HG03175 (cell line): ENCODE results near the gene DLG2.
A peak's percentile ranks its signal among the peaks of the same experiment; 100 is the strongest.

Source experiments
- ATAC-seq: cut with Tn5 transposase; IDR thresholded peaks from one replicate; pipeline ENCODE4 v1.9.1; 2021; ENCODE audit warnings: mild to moderate bottlenecking, moderate library complexity; ENCODE audit not compliant: unreplicated experiment

DLG2 gene

DNA sequence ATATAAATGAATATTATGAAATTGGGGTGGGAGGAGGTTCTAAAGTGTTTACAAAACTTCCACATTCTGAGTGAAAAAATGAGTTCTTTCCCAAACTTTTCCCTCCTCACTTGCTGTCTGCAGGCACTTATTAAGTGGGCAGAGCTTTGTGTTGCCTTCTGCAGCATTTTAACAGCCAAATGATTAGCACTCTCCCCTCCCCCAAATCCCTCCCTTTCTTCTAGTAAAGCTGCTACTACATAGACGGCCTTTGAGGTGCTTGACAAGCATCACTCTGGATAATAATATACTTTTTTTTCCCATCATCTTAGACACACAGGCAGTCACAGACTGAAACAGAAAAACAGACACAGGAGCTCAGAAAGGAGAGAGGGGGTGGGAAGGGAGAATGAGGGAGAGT, 493.5 kb downstream of the DLG2 start:
- ATAC-seq: no peak

DNA sequence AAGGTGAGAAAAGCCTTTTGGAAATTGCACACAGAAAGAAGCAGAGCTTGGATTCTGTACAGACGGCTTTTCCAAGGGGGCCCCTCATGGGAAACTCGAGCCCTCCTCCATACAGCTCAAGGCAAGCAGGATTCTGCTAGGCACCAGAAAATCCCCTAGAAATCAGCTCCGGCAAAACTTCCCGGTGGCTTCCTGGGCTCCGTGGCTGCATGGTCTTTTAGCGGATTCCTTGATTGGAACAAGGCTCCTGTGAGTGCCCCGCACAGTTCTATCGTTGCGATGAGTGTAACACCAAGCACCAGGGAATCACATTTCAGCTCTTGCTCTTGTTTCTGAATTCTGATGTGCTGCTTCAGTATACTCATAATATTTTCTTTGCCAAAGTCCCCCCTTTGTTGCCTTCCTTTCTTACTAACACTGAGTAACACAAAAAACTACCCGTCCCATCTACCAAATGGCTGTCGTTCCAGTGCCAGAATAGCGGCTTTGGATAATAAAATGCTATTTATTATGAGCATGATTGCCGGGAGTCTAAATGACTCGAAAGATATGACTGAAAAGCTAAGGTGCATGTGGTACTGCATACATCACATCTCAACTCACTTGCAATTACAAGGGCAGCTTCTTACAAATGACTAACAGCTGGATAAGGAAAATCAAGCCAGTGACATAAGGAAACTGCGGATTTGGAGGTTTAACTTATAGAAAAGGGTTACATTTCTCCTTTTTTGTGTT, 494.1 kb downstream of the DLG2 start:
- no peak for ATAC-seq

DNA sequence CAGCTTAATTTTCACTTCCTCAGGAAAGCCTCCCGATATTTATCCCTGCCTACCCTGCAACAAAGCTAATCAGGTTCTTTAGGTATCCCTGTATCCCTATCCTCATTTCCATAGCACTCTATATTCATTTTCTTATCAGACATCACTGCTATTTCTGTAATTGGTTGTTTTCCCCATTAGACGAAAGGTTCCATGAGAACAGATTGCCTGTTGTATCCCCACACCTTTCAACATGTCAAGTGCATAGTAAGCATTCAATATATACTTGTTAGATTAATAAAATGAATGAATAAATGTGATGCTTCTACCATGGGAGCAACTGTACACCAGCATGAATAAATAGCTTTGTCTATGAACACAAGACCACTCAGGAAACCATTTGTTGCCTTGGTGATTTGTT, 499.8 kb downstream of the DLG2 start:
- ATAC-seq: no peak

DNA sequence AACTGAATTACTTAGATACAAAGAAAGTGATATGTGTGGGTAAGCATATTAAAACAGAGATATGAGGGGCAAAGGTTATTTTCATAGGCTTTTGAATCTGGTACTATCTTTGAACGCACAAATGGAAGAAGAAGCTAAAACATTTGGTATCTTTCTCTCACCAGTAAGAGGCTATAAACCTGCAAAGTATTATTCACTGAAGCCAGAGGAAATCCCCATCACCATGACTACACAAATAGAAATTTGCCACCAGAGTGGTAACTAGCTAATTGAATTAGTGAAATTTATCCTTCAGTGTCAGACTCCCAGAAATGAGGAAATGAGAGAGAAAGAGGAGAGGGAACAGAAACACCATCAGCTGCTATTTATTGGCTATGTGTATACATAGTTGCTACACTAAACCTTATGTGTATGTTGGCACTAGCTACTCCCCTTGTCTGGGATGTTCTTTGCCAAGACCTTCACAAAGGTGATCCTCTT, 503.4 kb downstream of the DLG2 start:
- ATAC-seq: peak; percentile 93

DNA sequence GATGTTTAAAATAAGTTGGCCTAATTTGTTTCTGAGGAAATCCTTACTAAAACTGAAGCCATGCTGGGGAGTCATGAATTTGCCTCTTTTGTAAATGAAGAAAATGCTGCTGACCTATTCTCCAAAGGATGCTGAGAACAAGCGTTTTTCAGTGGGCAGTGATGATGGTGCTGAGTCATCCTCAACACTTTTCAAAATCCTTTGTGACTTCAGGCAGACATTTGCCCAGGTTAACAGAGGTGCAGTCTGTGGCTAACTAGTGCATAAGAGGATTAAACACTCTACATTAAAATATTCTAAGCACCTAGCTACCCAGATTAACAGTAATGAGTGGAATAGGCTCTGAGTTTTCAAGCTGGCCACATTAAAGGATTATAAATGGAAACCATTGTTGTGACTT, 509.0 kb downstream of the DLG2 start:
- no peak for ATAC-seq

DNA sequence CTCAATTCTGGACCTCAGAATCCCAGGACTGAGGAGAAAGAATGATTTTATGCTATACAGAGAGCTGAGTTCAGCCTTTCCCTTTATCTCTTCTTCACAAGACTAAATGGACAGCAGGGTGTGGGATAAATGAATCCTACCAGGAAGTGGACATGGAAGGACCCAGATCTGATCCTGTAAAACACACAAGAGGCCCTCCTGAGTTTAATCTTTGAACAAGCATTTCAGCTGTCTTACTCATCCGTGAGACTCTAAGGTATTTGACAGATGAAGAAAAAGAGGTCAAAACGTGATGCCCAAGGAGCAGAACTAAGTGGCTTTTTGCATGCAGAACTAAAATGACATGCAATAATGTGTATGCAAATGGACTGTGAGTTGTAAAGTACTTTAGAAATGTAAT, 511.3 kb downstream of the DLG2 start:
- no peak for ATAC-seq

DNA sequence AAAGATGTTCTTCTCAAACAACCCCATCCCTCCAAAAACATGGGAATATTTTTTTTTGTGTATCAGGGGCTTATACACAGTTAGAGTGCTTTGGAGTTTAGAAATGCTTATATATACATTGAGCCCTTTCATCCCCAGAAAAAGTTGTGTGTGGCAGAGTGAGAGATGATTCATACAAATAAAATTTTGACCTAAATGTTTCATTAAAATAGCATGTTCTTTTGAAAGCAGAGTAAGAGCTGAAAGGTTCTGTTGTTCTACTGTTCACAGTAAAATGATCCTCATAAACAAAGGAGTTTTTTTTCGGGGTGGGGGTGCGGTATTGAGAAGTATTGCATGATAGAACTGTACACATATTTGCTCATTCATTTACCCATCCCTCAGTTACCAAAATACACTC, 512.4 kb downstream of the DLG2 start:
- no peak for ATAC-seq

DNA sequence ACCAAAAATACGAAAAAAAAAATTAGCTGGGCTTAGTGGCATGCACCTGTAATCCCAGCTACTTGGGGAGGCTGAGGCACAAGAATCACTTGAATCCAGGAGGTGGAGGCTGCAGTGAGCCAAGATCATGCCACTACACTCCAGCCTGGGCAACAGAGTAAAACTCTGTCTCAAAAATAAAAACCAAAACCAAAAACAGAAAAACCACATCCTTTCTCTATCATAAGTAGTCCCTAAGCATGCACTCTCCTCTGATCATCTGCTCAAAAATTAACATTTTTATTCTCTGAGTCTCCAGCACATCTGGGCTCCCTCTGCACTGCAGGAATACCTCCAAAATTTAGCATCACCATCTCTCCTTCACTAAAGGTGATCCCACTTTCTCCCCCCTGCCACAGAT, 516.9 kb downstream of the DLG2 start:
- peak; percentile 94 for ATAC-seq

DNA sequence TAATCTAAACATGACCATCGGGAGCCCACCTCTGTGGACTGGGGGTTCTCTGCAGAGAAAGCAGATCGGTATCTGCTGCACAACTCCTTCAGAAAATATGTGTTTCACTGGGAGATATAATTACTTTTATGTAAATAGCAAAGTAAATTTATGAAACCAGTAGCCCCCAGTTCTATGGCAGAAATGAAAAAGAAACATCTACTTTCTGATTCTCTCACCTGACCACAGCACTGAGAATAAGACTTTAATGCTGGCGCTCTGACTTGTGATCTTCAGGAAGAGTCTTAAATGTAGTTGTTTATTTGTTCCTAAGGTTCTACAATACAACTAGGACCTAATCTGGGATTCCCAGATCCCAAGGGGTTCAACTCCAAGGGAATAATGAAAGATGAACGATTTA, 518.0 kb downstream of the DLG2 start:
- ATAC-seq: peak; percentile 68

DNA sequence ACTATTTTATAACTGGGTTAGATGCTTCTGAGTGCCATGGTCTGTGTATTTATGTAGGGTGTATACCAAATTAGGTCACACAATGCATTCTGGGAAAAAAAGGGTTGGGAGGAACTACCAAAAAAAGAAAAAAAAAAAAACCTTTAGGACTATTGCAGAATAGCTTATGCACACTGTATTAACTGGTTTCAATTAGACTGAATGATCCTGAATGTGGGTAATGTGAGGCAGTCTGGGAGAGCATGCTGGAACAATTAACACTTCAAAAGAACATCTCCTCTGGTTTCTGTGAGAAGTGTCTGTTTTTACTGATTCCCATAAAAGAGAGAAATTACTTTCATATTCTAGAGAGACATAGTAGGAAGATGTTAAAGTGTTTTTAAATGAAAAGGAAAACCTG, 521.3 kb downstream of the DLG2 start:
- ATAC-seq: no peak

DNA sequence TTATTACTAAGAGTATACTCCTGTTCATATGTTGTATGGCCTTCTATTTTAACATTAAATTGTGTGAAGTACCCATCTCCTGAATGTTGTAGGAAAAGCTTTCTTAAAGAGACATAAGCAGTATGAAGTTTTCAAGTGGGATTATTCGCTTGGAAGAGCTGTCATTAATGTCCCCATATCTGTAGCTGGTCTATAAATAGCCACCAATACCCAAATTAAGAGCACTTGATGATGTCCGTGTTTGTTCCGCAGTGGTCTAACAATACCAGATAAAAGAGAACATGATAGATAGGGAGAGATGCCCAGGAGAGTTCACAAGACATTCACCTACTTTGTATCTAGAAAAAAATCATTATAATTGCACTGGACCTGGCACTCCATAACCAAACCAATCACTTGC, 527.6 kb downstream of the DLG2 start:
- no peak for ATAC-seq

DNA sequence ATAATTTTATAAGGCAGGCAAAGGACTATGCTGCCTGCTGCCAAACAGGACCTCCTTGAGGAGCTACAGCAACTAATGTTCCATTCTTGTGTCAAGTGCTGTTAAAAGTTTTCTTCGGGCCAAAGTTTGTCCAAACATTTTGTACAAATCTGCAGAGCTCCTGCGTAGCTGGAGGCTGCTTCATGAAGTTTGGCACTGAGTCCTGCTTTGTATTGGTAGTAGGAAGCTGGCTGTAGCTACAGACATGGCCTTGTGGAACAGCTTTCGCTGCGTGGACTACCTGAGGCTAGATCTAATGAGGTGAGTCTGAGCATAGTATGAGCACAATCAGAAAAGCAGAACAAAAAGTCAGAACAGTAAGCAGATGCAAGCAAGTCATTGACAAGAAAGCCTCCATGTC, 528.1 kb downstream of the DLG2 start:
- ATAC-seq: no peak

DNA sequence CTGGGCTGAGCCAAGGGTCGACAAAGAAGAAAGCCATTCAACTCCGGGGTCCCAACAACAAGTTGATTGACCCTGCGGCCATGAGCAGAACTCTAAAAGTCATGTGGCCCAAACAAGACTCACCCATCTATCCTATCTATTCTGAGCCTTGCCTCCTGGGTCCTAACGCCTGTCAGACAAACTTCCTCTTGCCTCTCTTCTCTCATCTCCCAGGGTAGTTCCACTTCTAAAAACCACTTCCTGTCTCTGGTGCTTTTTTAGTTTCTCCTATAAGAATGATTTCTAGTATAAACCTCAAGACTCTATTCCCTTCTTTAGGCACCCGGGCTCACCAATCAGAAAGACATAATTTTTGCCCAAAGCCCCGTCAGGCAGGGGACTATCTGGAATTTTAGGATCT, 530.2 kb downstream of the DLG2 start:
- ATAC-seq: peak; percentile 55

DNA sequence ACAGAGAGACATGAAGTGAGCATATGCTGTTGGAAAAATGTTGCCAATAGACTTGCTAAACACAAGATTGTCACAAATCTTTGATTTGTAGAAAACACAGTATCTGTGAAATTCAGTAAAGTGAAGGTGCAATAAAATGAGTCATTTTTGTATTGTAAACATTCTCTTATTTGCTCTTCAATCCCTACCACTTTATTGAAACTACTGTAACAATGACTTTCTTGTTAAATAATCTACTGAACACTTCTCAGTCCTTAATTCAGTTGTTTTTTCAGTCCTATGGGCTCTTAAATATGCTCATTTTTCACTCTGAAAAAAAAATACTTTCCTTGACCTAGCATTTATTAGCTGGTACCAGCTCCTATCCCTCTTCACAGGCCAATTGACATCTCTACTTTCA, 531.9 kb downstream of the DLG2 start:
- no peak for ATAC-seq

DNA sequence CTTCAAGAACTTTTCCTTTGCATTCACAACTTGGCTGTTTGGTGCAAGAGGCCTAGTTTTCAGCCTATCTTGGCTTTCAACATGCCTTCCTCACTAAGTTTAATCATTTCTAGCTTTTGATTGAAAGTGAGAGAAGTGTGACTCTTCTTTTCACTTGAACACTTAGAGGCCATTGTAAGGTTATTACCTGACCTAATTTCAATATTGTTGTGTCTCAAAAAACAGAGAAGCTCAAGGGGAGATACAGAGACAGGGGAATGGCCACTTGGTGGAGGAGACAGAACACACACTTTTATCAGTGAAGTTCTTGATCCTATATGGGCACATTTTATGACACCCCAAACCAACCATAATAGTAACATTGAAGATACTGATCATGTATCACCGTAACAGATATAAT, 532.3 kb downstream of the DLG2 start:
- no peak for ATAC-seq

DNA sequence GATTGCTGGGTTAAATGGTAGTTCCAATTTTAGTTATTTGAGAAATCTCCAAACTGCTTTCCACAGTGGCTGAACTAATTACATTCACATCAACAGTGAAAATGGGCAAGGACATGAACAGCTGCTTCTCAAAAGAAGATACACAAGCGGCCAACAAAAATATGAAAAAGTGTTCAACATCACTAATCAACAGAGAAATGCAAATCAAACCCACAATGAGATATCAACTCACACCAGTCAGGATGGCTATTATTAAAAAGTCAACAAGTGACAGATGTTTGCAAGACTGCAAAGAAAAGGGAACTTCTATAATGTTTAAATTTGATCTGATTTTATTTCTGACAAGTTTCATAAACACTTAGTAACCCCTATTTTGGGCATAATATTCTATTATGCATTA, 537.5 kb downstream of the DLG2 start:
- no peak for ATAC-seq

DNA sequence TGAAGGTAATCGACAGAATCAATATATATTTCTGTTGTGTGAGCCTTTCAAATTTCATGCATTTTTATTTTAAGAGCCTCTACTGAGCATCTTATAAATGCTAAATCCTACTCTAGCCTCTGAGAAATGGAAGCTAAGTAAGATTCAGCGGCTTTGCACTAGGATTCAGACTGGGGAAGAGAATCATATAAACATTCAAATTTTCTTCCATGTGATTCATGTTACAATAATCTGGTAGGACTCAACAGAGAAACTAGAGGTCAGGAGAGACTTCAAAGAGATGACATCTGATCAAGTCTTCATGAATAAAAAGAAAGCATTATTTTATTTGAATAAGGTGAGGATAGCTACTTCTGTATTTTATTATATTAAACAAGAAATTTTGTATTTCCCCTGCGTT, 538.9 kb downstream of the DLG2 start:
- no peak for ATAC-seq

DNA sequence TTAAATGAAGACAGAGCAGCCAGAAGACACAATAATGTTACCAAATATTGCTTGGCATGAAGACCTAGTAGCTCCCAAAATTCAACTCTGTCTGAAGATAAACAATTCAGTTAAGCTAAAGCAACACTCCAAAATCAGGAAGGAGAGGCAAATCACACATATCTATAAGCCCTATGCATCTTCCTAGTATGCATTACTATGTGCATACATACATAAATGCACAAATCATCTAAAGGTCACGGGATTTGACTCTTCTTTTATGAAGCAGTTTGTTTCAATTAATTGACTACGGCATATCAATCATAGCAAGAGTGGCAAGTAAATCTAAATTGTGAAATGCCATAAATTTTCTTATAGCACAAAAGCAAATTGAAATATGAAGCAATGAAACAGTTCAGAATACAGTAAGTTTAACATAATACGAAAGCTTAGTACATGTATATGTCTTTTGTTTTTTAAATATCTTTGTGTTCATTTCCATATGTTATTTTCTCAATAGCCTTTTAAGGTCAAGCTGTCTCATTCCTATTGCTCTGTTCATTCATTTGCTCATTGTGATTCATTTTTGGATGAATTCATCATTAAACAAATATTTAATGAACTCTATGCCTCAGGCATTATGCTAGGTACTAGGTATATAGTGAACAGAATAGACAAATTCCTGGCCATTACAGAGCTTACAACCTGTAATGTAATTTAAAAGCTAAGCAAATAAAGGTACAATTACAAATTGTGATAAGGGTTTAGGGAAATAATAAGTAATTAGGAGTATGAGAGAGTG, 540.5 kb downstream of the DLG2 start:
- no peak for ATAC-seq

DNA sequence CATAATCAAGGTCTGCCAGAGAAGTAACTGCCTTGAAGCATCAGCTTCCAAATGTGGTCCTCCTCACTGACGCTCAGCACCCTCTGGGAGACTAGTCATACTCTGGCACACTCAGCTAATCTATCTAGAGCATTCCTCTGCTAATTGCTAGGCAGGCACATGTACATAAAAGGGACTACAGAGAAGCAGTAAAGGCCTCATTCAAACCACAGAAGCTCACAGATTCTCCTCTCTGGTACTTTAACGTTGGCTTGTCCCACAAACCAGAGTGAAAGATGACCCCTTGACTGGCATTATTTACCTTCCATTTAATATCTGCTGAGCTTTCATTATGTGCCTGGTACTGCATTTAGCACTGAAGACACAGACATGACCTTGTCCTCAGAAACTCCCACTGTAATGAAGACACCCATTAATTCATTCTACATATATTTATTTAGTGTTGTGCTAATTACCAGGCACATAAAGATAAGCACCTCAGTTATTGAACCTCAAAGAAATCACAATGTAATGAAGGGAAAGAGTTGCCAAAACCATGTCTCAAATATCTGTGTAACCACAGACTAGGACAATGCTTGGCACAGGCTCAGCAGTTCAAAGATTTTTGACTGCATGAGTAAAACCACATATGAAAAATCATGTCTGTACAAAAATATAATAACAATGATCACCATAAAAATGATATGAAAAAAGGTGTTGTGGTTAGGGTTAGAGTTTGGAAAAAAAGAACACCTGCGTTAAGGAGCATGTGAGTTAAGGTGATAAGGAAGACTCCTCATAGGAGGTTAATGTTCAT, 550.4 kb downstream of the DLG2 start:
- ATAC-seq: no peak

DNA sequence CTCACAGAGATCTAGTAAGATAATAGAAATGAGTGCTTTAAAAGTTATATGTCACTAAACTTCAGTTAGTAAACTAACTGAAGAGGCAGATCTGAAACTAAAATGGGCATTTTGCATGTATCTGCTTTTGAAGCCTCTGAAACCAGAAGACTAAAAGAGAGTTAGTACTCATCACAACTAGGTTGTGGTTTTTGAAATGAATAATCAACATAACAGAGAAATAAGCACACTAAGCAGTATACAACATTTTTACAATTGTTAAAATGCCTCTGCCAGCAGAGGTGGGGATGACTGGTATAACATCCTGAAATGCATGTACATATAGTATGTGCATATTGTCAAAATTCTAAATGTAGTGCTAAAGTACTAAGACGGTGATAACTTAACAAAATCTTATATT, 564.5 kb downstream of the DLG2 start:
- peak; percentile 99 for ATAC-seq

DNA sequence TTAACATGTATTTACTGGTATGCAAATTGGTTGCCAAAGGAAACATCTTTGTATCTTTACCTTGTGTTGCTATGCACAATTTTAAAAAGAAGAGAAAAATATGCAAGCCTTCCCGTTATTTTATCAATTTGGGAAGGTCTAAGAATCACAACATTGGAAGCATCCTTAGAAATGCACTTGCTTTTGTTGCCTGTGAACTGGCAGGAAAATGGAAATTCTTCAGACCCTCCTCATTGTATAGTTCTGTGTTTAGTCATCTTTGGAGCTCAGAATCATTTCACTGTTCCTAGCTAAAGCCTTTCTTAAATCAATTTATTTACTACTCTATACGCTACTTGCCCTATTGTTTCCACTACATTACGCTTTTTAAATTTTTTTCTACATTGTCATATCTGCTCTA, 574.5 kb downstream of the DLG2 start:
- no peak for ATAC-seq

DNA sequence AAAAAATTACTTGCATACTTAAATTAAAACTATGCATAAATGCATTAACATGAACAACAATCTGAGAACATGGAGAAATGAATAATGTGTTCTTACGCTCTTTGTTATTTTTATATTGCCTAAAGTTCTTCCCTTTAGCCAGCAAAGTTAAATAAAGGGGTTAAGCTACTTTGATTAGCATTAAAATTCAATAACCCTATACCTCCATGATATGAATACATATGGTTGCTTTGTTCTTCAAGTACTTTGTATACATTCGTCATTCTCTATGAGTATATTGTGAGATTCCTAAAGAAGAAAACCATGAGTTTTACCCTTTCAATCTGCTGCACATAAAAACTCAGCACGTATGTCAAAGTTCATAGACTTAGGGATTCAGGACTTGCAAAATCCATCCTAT, 578.3 kb downstream of the DLG2 start:
- no peak for ATAC-seq
